GM18858 (cell line): ENCODE measurements around the gene BARHL2.

ENCODE experiments used
- ATAC-seq: cut with Tn5 transposase; IDR thresholded peaks from one replicate; pipeline ENCODE4 v1.9.1; 2021; ENCODE audit not compliant: unreplicated experiment

The BARHL2 gene

DNA sequence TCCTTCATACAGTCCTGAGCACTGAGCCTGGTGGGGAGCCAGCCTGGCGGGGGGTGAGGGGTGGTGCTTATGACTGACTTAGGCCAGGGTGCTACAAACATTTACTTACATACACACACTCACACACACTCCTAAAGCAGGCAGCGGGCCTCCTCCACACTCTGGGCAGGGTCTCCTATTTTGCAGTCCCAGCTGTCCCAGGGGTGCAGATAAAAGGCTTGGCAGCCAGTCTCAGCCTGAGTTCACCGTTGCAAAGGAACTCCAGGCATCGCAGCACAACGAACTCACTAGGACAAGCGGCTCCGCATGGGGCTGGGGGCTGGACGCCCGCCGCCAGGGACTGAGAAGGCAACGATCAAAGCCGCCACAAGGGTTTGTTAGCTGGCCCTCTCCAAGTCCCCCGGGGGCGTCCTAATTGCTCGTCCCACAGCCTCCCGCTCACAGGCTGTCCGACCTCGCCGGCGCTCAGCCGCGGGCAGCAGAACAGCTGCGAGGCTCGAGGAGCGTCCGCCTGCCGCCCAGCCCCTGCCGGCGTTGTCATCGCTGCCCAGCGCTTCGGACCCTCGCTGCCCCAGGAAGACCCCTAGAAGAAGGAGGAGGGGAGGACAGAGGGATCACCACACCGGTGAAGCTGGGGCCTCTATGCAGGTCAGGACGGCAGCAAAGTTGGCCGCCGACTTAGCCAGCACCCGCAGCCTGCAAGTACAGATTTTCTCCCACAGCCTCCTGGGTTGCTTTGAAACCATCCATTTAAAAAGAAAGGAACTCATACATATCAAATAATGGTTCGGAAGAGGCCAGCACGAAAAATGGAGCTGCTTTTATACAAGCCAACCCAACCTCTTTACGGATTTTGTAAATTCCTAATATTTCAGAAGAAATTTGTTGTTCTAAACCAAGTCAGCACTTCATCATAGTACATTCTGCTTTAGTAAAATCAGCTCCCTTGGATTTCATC lies 6.2 kb downstream of the BARHL2 start:
- no peak for ATAC-seq

DNA sequence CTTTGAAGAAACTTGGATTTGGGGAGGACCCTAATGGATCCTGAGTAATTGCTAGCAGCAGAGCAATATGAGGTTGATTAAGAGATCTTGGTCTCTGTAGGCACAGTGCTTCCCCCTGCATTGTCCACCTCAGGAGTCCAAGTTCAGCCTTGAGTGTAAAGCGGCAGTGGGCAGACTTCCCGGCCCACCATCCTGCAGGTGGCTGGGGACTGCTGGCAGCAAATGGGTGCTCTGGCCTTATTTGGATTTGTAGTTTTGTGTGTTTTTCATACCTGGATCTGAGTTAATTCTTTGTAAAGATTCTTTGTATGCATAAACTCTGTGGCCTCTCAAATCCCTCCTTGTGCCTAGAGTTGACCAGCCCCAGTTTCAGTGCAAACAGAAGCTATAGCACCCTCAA lies 7.6 kb downstream of the BARHL2 start:
- no peak for ATAC-seq

DNA sequence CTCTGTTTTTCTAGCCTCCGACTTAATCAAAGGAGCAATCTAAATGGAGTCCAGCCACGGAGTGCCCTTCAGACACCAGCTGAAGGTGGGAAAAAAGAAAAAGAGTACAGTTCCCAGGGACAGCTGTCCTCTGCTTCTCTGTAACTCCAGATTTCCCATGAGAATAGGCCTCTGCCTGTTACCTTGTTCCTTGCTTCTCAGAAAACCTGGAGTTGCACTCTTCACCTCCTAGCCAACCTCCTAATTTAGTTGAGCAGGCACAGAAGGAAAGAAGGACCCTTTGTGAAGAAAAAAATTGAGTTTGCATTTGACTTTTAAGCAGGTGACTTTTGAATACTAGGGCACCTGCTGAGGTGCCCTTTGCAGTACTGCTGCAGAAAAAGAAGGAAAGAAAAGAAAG lies 8.3 kb downstream of the BARHL2 start:
- ATAC-seq, result no peak

GRCh38 chr1:90708236-90708786 lies 8.8 kb downstream of the BARHL2 start:
- no peak for ATAC-seq

- ATAC-seq, result no peak
Observed at GRCh38 chr1:90707363-90707710, 9.8 kb downstream of the BARHL2 start.

DNA sequence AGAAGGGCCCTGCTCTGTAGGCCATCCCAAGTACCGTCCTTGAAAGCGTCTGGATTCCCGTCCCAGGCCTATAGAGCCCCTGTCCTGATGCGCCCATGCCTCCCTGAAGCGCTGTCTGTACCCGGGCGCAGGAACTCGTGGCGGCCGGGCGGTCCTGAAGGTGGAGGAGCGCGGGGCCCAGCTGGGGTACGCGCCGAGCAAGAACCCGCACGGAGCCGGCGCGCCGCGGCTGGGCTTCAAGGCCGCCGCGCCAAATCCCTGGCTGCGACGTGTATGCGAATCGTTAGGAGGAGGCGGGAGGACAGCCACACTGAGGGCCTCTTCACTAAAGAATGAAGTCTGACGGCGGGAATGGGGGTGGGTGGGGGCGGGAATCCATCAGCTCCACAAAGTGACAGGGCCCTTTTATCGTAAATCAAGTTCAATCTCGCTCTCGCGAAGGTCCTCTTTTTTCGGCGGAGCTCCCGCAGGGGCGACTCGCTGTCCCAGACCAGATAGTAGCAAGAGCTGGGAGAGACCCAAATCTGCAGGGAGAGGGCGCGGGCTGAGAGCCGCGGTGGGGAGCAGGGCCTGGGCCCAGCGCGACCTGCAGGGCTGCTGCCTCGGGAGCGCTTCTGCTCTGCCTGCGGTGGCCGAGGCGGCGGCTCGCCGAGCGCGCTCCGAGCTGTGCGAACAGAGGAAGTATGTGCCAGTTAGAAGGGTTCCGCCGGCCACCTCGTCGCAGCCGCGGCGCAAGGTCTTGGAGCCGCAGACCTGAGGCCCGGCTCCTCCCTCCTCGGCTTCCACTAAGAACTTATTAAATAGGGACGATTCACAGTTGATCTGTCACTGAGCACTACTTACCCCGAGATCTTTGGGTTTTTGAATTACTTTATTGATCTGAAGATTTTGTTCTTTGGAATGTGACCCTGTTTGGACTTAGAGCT lies 10.4 kb downstream of the BARHL2 start:
- ATAC-seq, result no peak

DNA sequence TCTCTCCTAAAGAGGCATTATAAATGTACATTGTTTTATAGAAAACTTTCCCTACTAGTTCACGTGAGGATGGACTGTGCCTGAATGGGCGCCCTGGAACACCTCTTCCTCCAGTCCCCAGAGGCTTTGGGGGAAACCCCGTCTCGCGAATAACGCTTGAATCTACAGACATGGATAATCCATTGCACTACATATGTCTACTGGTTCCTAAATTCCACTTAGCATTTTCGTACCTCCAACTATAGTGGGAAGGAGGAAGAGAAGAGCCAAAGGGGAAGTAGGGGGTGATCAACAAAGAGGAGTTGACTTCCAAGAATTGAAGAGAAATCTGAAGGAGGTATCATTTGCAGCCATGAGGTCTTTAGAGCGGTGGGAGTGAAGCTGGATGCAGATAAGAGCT lies 11.1 kb downstream of the BARHL2 start:
- no peak for ATAC-seq

DNA sequence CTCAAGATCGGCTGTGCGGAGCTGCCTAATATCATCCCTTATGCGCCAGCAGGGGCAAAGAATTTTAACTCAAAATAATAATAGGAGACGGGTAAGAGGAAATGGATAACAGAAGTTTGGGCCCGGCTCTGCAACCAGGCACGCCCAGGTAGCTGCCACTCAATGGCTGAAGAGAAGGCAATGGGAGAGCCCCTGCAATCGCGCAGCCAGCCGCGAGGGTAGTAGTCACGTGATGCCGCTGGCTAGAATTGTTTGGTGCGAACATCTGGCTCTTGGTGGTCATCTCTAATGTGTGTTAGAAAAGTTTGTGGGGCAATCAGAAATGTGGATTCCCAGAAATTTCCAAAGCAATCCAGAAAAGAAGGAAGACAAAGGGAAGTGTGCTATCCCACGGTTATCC lies 12.3 kb downstream of the BARHL2 start:
- no peak for ATAC-seq

DNA sequence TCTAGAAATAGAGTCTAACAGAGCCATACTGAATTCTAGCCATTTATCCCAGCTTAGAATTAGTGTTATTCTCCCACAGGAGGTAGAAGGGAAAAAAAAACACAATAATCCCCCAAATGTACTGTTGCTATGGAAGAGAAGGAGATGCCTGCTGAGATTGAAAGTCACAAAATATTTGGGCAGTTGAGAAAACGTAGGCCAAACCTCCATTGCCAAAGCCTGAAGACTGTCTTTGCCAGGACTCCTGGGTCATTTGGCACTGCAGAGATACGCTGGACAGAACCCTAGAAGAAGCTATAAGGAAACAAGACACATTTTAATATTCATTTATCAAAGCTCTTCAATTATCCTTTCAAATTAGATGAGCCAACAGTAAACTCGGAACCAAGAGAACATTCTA lies 22.3 kb downstream of the BARHL2 start:
- no peak for ATAC-seq

DNA sequence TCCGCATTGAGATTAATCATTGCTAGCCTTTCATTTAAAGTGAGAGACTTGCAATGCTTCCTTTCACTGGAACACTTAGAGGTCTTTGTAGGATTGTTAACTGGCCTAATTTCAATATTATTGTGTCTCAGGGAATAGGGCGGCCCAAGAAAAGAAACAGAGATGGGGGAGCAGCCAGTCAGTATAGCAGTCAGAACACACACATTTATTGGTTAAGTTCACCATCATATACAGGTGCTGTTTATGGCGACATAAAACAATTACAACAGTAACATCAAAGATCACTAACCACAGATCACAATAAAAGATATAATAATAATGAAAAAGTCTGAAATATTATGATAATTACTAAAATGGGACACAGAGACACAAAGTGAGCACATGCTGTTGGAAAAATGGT lies 29.4 kb downstream of the BARHL2 start:
- ATAC-seq, result no peak

- ATAC-seq, result no peak
Observed at GRCh38 chr1:90675161-90675847, 41.8 kb downstream of the BARHL2 start.

GRCh38 chr1:90671741-90672140 lies 45.4 kb downstream of the BARHL2 start:
- no peak for ATAC-seq

DNA sequence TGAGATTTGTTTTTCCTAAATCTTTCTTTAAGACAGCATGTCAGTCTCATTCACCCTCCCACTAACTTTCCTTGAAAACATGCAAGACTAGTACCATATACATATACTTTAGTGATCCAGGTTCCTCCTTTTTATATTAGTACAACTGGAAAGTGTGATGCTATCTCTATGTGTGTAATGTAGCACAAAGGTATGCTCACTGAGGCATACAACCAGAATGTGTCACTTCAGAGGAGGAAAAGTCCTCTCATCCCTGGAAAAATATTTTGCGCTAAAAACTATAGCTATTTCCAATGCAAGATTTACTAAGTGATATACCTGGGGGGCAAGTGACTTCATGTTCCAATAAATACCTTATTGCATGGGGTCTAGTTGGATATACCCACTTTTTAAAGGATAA lies 45.9 kb downstream of the BARHL2 start:
- ATAC-seq, result no peak
